ENCODE data around the gene RPRD1B.
"Not testable (repeated sequence)": the region's sequence is repeated elsewhere in the genome, so short reads cannot be mapped to it uniquely, and the experiment has no call there.

Gene RPRD1B

DNA sequence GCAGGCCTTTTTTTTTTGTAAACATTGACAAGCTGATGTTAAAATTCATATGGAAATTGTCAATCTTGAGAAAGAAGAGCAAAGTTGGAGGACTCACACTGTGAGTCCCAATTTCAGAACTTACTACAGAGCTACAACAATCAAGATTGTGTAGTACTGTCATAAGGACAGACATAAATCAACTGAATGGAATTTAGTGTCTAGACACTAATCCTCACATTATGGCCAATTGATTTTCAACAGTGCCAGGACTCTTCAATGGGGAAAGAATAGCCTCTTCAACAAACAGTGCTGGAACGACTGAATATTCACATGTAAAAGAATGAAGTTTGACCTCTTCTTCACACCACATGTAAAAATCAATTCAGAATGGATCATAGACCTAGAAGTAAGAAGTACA is 70.7 kb downstream of the RPRD1B start:
- DNase-seq (ENCODE audit: low read depth), result no peak

DNA sequence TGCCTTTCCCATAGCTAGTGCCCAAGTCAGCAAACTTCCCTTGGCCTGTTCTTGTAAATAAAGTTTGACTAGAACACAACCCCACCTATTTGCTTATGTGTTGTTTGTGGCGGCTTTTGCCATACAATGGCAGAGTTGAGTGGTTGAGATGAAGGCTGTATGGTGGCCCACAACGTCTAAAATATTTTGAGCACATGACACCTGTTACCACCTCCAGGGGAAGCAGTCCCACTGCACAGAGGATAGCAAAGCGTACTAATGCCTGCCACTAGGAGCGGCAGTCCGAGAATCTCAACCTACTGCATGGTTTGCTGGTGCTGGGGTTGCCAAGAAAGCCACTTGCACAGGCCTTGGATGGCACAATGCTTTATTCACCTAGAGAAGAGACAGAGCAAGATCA is 72.9 kb downstream of the RPRD1B start:
- no peak for DNase-seq (ENCODE audit: low read depth)

DNA sequence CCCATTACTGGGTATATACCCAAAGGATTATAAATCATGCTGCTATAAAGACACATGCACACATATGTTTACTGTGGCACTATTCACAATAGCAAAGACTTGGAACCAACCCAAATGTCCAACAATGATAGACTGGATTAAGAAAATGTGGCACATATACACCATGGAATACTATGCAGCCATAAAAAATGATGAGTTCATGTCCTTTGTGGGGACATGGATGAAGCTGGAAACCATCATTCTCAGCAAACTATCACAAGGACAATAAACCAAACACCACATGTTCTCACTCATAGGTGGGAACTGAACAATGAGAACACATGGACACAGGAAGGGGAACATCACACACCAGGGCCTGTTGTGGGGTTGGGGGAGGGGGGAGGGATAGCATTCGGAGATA is 73.8 kb downstream of the RPRD1B start:
- not testable (repeated sequence) for DNase-seq (ENCODE audit: low read depth)

DNA sequence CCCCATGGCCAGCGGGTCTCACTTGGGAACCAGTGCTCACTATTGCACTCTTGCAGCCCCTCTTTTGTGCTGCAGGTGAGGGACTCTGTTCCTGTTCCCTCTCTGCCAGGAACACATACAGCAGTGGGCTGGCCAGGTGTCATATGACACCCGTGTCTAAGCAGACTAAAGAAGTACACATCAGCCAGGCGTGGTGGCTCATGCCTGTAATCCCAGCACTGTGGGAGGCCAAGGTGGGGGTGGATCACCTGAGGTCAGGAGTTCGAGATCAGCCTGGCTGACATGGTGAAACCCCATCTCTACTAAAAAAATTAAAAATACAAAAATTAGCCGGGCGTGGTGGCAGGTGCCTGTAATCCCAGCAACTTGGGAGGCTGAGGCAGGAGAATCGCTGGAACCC is 74.4 kb downstream of the RPRD1B start:
- DNase-seq (ENCODE audit: low read depth), result not testable (repeated sequence)

DNA sequence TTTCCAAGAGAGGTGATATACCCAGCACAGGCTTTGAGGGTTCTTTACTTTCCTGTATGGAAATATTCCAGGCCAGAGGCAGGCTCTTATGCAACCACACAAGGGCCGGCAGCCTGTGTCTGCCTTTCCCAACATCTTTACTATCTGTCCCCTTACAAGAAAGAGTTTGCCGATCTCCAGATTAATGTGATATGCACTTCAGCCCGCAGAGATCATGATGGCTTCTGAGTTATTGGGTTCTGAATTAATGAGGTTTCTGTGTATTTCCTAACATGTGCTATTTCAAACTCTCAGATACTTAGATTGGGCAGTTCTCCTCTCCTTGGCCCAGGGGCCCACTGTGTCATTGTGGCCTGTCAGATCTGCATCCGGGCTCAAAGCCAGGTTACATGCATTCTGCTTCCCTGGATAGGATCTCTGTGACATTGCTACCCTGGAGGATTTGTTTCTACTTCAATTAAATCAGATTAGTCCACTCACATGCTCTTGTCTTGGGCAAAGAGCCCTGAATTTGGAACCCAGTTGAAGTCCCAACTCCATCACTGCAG is 75.0 kb downstream of the RPRD1B start:
- DNase-seq (ENCODE audit: low read depth), result no peak

DNA sequence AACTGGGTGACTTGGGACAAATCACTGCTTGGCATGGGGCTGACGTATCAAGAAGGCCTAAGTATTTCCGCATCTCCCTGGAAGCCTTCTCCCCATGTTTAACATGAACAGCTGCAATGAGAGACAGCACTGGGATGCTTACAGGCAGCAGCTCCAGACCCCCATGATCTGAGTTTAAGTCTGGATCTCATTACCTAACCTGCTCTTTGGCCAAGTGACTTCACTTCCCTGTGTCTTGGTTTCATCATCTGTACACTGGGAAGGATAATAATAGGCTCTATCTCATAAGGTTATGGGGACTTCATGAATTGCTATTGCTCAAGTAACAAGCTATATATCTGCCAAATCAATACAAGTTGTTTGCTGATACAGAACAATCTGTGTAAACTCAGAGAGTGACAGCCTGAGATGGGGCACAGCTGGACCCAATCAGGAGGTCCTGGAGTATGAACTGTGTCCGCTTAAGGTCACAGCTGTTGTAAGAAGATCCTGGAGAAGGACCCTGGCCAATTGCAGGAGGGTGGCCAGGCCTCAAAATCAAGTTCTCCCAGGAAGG is 75.5 kb downstream of the RPRD1B start:
- DNase-seq (ENCODE audit: low read depth), result no peak

DNA sequence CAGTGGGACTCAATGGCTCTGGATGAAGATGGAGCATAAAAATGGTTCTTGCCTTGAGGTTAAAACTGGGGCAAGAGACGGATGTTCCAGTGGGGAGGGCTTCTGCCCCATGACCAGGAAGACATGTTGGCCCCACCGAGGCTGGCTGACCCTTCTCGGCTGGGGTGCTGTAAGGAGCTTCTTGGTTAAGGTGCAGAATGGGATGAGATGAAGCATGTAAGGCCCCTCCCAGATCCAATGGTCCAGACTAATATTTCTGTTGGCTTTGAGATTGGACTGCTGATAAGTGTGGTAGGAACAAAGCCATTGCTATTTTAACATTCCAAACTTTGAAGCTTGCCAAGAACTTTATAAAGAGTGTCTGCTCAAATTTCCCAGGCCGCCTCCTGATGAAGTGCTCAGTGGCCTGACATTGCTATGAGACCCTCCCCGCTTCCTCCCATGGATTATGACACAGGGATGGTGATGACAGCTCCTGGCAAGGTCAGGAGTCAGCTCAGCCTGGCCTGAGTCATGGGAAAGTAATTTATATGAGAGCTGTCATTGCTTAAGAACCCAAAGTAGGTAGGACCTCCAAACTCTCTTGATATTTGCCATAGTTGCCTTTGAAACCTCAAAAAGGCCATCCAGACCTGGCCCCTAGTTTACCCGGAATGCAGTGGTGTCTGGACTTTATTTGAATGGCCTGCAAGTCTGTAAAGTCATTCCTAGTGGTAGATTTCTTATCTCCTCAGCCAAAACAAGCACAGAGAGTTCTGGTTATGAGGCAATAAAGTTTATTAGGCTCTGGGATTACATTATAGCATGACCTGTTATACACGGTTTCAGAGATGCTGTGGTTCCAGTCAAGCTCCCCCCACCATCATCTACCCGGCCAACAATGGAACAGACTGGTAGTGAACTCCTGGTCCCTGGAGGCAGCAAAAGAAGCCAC is 76.3 kb downstream of the RPRD1B start:
- no peak for DNase-seq (ENCODE audit: low read depth)

DNA sequence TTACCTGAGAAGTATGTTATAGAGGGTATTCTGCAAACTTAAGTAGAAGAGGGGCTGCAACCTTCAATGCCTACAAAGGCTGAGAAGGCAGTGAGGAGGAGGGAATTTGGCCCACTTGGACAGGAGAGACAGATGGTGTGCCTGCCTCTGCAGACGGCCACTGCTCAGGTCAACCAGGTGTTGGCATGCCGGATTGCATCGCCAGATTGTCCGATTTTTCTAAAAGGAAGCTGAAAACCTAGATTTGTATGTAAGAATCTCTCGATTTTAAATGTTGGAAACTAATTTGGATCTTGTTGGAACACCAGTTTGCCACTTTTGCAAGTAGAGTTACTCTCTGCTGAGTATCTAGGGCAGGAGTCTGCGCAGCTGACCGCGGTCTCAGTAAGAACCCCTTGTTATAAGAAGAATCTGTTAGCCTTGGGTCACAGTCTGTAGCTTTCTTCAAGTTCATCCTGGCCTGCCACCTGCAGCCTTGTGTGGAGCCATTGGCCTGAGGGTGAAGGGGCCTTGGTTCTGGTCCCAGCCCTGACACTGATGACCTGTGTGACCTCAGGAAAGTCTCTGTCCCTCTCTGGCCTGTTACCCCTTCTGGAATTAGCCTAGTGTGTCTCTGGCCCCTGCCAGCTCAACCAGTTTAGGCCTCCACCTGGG is 77.1 kb downstream of the RPRD1B start:
- no peak for DNase-seq (ENCODE audit: low read depth)

DNA sequence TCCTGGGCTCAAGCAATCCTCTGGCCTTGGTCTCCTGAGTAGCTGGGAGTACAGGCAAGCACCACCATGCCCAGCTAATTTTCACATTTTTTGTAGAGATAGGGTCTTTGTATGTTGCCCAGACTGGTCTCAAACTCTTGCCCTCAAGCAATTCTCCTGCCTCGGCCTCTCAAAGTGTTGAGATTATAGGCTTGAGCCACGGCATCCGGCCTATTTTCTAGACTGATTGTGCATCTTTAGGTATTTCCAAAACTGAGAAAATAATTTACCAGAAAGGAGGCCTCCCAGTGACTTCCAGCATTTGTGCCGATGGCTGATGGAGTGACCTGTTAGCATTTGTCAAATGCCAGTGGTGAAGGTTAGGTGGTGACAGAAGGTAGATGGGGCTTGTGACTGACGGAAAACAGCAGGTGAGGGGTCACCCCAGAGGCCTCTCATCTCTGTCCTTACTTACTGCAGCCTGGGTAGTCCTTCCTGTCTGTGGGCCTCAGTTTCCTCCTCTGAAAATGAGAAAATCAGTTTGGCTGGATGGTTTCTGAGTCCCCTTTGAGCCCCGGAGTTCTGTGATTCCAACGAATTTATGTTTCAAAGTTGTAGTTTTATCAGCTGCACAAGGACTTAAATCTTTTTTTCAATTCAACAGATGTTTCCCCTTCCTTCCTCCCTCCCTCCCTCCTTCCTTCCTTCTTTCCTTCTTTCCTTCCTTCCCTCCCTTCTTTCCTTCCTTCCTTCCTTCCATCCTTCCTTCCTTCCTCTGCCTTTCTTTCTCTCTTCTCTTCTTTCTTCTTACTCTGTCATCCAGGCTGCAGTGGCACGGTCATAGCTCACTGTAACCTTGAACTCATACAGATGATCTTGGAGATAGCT is 78.1 kb downstream of the RPRD1B start:
- no peak for DNase-seq (ENCODE audit: low read depth)

DNA sequence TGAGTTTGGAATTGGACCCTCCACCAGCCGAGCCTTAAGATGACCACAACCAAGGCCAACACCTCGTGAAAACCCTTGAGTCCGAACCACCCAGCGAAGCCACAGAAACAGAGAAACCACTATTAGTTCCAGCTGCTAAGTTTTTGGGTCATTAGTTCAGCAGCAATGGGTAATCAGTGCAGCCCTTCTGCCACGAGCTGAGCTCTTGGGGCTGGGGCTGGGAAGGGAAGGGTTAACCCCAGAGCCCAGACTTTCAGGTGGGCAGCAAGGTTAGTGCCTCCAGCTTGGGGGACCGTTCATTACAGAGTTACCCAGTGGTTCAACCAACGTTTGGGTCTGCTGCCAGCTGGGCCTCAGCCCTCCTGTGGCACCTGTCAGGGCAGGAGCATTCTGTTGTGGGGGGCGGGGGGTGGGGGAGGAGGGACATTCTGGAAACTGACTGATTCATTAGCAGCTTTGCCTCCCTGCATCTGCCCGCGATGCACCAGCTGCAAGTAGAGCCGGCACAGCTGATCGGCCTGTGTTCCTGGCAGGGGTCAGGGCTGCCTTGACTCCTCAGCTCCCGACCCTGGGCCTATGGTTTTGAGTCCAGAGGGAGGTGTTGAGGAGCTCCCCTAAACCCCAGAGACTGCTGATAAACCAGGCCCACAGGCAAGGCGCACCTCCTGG is 78.8 kb downstream of the RPRD1B start:
- DNase-seq (ENCODE audit: low read depth), result no peak

DNA sequence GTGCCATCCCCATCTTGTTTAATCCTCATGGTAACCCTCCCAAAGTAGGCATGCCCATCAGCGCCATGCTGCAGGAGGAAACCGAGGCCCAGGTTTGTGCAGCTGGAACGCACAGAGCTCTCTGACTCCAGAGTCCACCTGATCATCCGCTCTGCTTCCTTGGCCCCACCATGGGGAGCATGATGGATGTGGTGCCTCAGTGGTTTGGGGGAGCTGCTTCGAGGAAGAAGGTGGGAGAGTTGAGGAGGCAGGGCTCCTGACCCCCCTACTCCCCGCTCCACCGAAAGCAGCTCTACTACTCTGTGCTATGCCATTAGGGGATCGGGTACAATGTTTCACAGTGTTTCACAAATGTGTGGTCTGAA is 79.4 kb downstream of the RPRD1B start:
- DNase-seq (ENCODE audit: low read depth), result no peak

DNA sequence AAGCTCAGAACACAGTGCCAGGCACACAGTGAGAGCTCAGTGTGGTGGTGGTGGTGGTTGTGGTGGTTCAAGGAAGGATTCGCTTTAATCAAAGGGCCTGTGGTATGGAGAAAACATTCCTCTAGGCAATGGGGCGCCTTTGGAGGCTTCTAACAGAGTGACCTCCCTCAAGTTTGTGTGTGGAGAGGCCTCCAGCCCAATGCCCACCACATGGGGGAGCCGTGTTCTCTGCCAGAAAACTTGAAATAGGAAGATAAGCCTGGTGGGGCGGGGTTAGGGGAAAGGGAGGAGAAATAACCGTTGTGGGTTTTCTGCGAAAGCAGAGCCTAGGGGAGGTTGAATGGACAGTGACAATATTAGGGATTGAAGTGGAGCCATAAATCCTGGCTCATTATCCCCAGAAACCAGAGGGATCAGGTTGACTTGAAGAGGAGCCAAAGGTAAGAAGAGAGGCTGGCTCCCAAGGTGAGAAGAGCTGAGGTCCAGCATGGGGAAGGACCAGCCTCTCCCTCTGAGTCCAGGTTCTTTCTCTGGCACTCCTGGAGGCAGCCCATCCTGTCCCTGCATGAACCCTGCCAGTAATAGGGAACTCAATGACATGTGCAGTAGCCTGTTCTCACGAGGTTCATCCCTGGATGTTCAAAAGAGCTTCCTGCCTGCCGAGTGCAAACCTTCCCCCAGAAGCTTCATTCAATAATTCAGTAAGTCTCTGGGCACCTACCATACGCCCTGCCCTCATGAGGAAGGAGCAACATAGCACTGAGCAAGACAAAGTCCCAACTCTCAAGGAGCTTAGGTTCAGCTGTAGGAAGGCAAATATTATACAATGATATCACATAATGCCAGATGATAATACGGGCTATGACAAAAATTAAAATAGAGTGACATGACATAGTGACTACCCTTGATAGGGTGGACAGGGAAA is 80.1 kb downstream of the RPRD1B start:
- peak; percentile 6 for DNase-seq (ENCODE audit: low read depth)

DNA sequence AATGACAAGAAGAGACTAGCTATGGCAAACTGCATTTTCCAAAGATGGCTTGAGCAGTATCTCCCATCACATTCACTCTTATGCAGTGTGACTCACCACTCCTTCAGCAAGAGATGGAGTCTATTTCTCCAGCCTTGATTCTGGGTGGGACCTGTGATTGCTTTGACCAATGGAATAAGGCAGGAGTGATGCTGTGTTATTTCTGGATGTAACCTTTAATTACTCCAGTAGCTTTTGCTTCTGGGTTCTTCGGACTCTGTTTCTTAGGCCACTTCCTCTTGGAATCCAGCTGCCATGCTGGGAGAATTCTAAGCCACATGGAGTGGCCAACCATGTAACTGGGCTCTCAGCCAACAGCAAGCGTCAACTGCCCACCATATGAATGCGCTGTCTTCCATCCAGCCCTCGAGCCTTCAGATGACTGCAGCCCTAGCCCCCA is 80.8 kb downstream of the RPRD1B start:
- no peak for DNase-seq (ENCODE audit: low read depth)

DNA sequence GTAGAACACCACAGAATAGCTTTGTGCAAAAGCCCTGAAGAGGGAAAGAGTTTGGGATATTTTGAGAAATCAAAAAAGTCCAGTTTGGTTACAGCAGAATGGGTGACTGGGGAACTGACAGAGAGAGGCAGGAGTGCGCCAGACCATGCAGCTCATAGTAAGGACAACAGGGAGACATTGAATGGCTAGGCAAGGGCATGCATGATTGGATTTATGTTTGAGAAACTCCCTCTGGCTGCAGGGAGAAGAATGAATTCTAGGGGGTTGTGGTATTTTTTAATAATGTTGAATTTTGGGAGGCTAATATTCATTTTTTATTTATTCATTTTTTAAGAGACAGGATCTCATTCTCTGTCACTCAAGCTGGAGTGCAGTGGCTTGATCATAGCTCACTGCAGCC is 81.7 kb downstream of the RPRD1B start:
- DNase-seq (ENCODE audit: low read depth), result no peak

DNA sequence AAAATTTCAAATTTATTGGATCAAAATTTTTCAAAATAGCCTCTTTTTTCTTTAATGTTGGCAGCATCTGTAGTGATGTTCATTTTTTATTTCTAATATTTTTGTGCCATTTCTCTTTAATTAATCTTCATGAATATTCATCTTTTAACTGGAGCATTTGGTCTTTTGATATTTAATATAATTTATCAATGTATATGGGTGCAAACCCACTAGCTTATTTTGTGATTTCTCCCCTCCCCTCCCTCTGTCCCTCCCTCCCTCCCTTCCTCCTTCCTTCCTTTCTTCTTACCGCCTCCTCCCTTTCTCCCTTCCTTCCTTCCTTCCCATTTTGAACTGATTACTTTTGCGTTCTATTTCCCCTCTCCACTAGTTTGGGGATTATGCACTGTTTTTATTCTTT is 82.3 kb downstream of the RPRD1B start:
- no peak for DNase-seq (ENCODE audit: low read depth)

DNA sequence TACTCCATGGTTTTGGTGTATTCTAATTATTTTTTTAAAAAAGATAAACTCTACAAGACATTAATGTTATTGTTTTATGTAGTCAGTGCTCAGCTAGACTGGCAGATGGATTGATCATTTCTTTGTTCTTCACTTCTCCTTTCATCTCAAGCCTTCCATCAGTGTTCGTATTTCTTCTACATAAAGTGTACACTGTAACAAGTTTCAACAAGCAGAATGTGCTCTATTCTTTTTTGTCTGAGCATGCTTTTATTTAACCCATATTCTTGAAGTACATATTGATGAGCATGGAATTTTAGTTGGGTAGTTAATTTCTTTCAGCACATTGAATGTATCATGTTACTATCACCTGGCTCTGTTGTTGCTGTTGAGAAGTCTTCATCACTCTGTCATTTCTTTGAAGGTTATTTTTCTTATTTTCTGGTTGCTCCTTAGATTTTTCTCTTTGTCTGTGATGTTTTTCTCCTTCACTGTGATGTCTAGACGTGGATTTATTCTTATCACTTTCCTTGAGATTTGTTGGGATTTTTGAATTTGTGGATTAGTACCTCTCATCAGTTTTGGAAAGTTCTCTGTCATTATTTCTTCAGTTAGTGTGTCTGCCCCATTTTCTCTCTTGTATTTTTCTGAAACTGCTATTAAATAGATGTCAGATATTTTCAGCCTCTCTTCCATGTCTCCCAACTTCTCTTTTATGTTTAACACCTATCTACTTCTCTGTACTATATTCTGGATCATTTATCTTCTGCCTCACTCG is 83.0 kb downstream of the RPRD1B start:
- no peak for DNase-seq (ENCODE audit: low read depth)

DNA sequence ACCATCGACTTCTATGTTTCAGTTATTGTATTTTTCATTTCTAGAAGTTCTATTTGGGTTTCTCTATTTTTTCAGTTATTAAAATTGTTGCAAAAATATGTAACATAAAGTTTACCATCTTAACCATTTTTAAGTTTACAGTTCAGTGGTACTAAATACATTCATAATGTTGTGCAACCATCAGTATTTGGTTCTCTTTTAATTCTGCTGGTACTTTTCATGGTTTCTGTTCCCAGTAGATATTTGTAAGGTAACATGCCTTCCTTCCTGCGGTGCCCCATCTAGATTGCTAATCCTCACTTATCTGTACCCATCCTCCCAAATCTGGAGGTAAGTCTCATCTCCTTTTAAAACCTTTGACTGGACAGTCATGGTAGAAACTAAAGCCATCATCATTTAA is 83.7 kb downstream of the RPRD1B start:
- no peak for DNase-seq (ENCODE audit: low read depth)

DNA sequence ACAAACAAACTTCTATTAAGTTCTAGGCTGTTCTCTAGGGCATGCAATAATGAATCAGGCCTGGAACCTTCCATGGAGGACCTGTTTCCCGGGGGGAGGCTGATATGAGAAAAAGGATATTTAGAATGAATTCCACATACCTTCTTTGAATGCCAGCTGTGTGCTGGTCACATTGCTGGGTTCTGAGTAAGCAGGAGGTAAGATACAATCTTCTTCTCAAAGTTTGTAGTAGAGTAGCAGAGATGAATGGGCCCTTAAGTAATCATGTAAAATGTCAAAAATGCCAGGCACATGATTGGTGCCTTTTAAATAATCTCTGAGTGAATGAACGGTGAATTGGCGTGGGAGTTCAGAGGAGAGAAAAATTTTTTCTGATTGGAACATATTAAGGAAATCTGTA is 84.1 kb downstream of the RPRD1B start:
- DNase-seq (ENCODE audit: low read depth), result no peak

DNA sequence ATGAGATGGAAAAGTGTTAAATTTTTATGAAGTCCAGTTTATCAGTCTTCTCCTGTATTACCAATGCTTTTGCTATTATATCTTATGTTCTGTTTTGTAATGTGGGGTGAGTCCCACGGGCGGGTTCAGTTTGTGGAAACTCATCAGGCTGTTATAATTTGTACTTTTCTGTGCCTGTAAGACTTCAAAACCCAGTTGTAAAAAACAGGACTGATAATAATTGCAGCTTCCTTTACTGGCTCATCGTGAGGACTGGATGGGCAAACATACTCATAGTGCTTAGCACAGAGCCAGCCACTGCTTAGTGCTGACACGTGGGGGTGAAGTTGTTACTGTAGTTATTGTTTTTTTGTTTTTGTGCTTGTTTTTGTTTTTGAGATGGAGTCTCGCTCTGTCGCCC is 85.9 kb downstream of the RPRD1B start:
- no peak for DNase-seq (ENCODE audit: low read depth)

DNA sequence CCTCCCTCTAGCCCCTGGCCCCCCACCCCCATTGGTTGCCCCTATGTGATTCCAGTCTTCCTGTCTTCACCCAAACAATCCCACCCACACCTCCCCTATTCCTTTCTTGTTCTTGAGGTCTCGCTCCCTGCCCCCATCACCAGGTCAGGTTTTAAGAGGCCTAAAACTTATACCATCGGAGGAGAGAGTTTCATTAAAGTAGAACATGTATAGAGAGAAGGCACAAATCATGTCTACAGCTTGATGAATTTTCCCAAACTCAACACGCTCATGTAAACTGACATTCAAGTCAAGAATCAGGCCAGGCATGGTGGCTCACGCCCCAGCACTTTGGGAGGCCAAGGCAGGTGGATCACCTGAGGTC is 87.1 kb downstream of the RPRD1B start:
- DNase-seq (ENCODE audit: low read depth), result no peak
